Glutamatergic neuron (in vitro differentiated cells): ENCODE measurements around the gene IGSF23. TPM values are rescaled to one million over a fixed set of nuclear protein-coding genes. Genes with fewer than 3 reads are reported as not detected.

Experiments
- DNase-seq: peaks from one replicate; pipeline ENCODE4 v3.0.0; 2022
- H3K27ac Mint-ChIP-seq: one replicate; pipeline ENCODE4 v1.8.0; 2020; ENCODE audit warnings: mild to moderate bottlenecking, mixed read lengths, inconsistent platforms; ENCODE audit not compliant: unreplicated experiment
- H3K27me3 Mint-ChIP-seq: one replicate; pipeline ENCODE4 v1.8.0; 2020; ENCODE audit warnings: mild to moderate bottlenecking, moderate library complexity, mixed read lengths, inconsistent platforms; ENCODE audit not compliant: unreplicated experiment
- H3K36me3 Mint-ChIP-seq: one replicate; pipeline ENCODE4 v1.8.0; 2020; ENCODE audit warnings: mild to moderate bottlenecking, mixed read lengths, inconsistent platforms; ENCODE audit not compliant: unreplicated experiment
- H3K4me1 Mint-ChIP-seq: one replicate; pipeline ENCODE4 v1.8.0; 2020; ENCODE audit warnings: mild to moderate bottlenecking, low read depth, mixed read lengths, inconsistent platforms; ENCODE audit not compliant: unreplicated experiment
- H3K4me3 Mint-ChIP-seq: one replicate; pipeline ENCODE4 v1.8.0; 2020; ENCODE audit warnings: mild to moderate bottlenecking, mixed read lengths, inconsistent platforms; ENCODE audit not compliant: unreplicated experiment
- H3K9me3 Mint-ChIP-seq: one replicate; pipeline ENCODE4 v1.8.0; 2020; ENCODE audit warnings: mild to moderate bottlenecking, moderate library complexity, mixed read lengths, inconsistent platforms; ENCODE audit not compliant: unreplicated experiment
- microRNA-seq: library from miRNA; unstranded; fragments of <30 nt; microRNA quantifications from one replicate; pipeline ENCODE4, GENCODE V29; 2020; ENCODE audit not compliant: unreplicated experiment
- total RNA-seq: library from RNA; stranded (reverse); fragmentation: NEBNext Ultra II Directional; extraction: Animal tissue kit (Norgen Biotek cat#: 25700); gene quantifications from one replicate; pipeline ENCODE4 v1.2.1, GENCODE V29; 2021; ENCODE audit not compliant: unreplicated experiment
- TF ChIP-seq, protein P1 (sequence below): fragments of 200-600 bp; sonication (generic); IDR thresholded peaks from one replicate; pipeline ENCODE4 v1.5.0; 2021; ENCODE audit not compliant: partially characterized antibody, unreplicated experiment

IGSF23 gene
- total RNA-seq, 1 donor from 2014 or later, result not detected

- peaks cover 2% of the 10 kb centered on the region for H3K9me3 Mint-ChIP-seq
- no peaks in the 10 kb centered on the region for H3K4me1 Mint-ChIP-seq
- DNase-seq, result no peak
- H3K36me3 Mint-ChIP-seq, result no peaks in the 10 kb centered on the region
- H3K4me3 Mint-ChIP-seq, result no peak overlapping the region
- H3K27me3 Mint-ChIP-seq, result peaks cover 4% of the 10 kb centered on the region
- no peak overlapping the region for H3K27ac Mint-ChIP-seq
- TF ChIP-seq, protein P1, sequence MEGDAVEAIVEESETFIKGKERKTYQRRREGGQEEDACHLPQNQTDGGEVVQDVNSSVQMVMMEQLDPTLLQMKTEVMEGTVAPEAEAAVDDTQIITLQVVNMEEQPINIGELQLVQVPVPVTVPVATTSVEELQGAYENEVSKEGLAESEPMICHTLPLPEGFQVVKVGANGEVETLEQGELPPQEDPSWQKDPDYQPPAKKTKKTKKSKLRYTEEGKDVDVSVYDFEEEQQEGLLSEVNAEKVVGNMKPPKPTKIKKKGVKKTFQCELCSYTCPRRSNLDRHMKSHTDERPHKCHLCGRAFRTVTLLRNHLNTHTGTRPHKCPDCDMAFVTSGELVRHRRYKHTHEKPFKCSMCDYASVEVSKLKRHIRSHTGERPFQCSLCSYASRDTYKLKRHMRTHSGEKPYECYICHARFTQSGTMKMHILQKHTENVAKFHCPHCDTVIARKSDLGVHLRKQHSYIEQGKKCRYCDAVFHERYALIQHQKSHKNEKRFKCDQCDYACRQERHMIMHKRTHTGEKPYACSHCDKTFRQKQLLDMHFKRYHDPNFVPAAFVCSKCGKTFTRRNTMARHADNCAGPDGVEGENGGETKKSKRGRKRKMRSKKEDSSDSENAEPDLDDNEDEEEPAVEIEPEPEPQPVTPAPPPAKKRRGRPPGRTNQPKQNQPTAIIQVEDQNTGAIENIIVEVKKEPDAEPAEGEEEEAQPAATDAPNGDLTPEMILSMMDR, result no peak
Observed at GRCh38 chr19:44685877-44686276, 72.5 kb downstream of the IGSF23 start.

Small RNA genes within 50 kb of the gene (microRNA-seq; reads per million reads assigned to microRNA genes)
- gene MIR4531, result not detected

Other genes with a start within 250 kb of the IGSF23 start
- 5.2 TPM for gene ZNF285, start 212.0 kb upstream of the IGSF23 start, total RNA-seq
- 15.2 TPM for gene ZNF229, start 165.1 kb upstream of the IGSF23 start, total RNA-seq
- gene ZNF180, start 113.0 kb upstream of the IGSF23 start, total RNA-seq, result 12.3 TPM
- gene CEACAM20, start 83.9 kb upstream of the IGSF23 start, total RNA-seq, result not detected
- 14.8 TPM for gene PVR, start 30.3 kb downstream of the IGSF23 start, total RNA-seq
- gene CEACAM19, start 57.9 kb downstream of the IGSF23 start, total RNA-seq, result 1.5 TPM
- gene CEACAM16, start 85.6 kb downstream of the IGSF23 start, total RNA-seq, result not detected
- gene BCL3, start 135.1 kb downstream of the IGSF23 start, total RNA-seq, result 2.4 TPM
- not detected for gene CBLC, start 164.3 kb downstream of the IGSF23 start, total RNA-seq
- gene BCAM, start 195.5 kb downstream of the IGSF23 start, total RNA-seq, result 47.1 TPM
- gene NECTIN2, start 232.7 kb downstream of the IGSF23 start, total RNA-seq, result 108 TPM